ENCODE data around the gene ATOH8. TPM values are rescaled to one million over a fixed set of nuclear protein-coding genes. Genes with fewer than 3 reads are reported as not detected.

Gene ATOH8
- total RNA-seq, 1 donor from 2014 or later, result 44.9 TPM

DNA sequence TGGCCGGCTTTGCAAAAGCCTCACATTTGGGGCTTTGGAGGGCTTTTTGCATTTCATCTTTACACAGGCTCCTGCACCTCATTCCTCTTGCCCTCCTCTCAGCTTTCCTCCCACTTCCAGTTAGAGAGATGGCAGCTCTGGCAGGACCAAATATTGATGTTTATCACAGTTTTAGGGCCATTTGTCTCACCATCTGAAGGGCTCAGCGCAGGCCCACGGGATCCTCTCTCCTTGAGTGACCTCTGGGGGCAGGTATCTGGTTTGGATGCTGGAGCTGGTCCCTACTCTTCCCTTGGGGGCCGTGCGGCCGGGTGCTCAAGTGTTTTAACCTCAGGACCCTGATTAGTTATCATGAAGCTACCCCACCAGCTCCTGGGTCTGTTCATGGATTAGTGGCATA lies 19.9 kb downstream of the ATOH8 start:
- Histone ChIP-seq H3K9me3 (no peaks in the 10 kb centered on the region), H3K27me3 (ENCODE audit: low read depth) (no peaks in the 10 kb centered on the region), H3K4me1 (peaks cover 97% of the 10 kb centered on the region), H3K4me3 (no peak overlapping the region), H3K36me3 (peaks cover 53% of the 10 kb centered on the region), H3K27ac (peak overlapping the region; percentile 1)
- TF ChIP-seq, protein P1, sequence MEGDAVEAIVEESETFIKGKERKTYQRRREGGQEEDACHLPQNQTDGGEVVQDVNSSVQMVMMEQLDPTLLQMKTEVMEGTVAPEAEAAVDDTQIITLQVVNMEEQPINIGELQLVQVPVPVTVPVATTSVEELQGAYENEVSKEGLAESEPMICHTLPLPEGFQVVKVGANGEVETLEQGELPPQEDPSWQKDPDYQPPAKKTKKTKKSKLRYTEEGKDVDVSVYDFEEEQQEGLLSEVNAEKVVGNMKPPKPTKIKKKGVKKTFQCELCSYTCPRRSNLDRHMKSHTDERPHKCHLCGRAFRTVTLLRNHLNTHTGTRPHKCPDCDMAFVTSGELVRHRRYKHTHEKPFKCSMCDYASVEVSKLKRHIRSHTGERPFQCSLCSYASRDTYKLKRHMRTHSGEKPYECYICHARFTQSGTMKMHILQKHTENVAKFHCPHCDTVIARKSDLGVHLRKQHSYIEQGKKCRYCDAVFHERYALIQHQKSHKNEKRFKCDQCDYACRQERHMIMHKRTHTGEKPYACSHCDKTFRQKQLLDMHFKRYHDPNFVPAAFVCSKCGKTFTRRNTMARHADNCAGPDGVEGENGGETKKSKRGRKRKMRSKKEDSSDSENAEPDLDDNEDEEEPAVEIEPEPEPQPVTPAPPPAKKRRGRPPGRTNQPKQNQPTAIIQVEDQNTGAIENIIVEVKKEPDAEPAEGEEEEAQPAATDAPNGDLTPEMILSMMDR (IDR thresholded peaks at IDR 0.05), result no peak
- DNase-seq (no peak), ATAC-seq (no peak)
- intact Hi-C loops (cut with DNase I), result no loop called here

DNA sequence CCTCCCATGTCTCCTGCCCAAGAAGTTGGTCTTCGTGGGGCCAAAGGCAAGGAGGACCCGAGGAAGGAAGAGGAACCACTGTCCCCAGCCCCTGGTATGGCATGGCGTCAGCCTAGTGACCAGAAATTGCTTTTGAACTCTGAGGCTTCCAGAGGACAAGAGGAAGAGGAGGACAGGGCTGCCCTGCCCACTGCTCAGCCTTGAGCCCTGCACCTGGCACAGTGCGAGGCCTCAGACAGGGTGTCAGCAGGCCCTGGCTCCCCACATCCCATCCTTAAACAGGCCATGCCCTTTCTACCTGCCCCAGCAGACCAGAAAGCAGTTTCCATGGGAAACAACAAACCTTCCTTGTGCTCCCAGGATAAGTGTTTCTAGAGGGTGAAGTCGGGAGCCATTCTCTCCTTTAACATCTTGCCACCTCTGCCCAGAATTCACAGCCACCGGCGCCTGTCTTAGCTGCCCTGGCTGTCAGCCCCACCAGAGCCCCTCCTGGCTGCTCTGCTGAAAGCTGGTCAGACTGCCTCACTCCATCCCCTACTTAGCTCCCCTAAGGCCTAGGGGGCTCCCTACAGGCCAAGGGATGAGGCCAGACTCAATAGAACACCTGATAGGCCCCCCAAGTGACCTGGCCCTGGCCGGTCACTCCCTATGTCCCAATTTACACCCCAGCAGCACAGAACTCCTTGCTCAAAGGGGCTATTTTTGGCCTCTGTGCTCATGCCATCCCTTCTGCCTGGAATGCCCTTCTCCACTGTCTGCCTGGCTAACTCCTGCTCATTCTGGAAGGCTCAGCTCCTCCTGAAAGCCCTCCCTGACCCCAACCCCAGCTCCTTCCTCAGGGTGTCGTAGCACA lies 20.6 kb downstream of the ATOH8 start:
- ATAC-seq, result no peak
- peaks cover 54% of the 10 kb centered on the region for H3K36me3 ChIP-seq
- peak; percentile 15 for DNase-seq
- H3K27ac ChIP-seq, result peak overlapping the region; percentile 1
- H3K9me3 ChIP-seq, result no peaks in the 10 kb centered on the region
- intact Hi-C loops (cut with DNase I), result no loop called here
- peaks cover 97% of the 10 kb centered on the region for H3K4me1 ChIP-seq
- TF ChIP-seq, protein P1 (IDR thresholded peaks at IDR 0.05), result no peak
- no peak overlapping the region for H3K4me3 ChIP-seq
- no peaks in the 10 kb centered on the region for H3K27me3 ChIP-seq (ENCODE audit: low read depth)

DNA sequence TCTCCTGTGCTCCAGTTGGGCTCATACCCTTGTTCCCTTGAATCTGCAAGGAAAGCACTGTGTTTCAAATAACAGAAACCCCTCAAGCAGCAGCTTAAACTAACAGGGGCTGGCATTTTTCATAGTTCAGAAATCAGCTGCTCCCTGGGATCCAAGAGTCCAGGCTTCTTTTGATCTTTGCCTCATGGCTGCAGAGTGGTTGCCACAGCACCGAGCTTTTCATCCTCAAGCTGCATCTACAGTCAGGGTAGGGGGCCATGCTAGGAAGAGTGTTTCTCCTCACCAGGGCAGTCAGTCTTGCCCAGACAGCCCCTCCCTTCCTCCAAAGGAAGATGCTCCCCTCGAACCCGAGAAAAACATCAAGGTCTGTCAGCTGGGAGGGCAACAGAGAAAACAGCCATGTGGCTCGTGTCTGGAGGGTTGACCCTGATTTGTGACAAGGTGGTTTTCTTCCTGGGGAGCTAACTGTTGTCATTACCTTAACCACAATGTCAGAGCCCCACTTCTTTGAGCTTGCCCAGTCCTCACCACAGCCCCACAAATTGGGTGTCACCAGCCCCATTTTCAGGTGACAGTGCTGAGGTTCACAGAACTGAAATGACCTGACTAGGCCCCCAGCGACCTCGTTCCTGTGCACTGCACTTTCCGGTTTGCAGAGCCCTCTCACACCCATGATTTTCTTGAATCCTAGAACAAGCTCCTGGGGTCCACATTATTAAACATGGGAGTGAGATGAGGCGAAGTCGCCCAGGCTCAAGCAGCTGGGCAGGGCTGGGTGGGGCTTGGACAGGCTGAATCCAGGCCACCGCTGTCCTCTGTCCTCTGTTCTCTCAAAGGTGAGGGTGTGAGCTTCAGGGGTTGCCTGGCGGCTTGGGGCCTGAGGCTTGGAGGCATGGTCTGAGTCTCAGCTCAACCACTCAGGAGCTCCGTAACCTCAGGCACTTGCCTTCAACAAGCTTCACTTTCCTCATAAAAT lies 21.9 kb downstream of the ATOH8 start:
- H3K9me3 ChIP-seq, result no peaks in the 10 kb centered on the region
- no peak for DNase-seq
- H3K27ac ChIP-seq, result no peak overlapping the region
- intact Hi-C loops (cut with DNase I), result no loop called here
- H3K4me3 ChIP-seq, result no peak overlapping the region
- no peaks in the 10 kb centered on the region for H3K27me3 ChIP-seq (ENCODE audit: low read depth)
- TF ChIP-seq, protein P1 (IDR thresholded peaks at IDR 0.05), result no peak
- ATAC-seq, result no peak
- peaks cover 95% of the 10 kb centered on the region for H3K4me1 ChIP-seq
- peaks cover 64% of the 10 kb centered on the region for H3K36me3 ChIP-seq

DNA sequence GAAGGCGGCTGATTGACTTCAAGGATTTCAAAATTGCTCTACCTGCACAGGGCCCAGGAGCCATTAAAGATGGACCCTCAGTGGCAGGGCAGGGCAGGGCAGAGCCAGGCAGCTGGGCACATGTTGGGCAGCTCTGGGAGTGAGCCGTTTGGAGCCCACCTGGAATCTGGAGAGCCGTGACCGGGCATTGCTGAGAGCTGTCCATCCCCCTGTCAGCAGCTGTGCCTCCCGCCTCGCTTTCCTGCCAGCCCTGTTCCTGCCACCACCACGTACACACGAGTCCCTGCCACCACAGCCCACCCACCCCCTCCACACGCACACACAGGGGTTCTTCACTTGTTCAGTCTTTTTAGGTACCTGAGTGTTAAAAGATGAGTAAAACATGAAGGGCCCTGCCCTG lies 22.9 kb downstream of the ATOH8 start:
- TF ChIP-seq, protein P1 (IDR thresholded peaks at IDR 0.05), result no peak
- peaks cover 64% of the 10 kb centered on the region for H3K36me3 ChIP-seq
- no peak for ATAC-seq

DNA sequence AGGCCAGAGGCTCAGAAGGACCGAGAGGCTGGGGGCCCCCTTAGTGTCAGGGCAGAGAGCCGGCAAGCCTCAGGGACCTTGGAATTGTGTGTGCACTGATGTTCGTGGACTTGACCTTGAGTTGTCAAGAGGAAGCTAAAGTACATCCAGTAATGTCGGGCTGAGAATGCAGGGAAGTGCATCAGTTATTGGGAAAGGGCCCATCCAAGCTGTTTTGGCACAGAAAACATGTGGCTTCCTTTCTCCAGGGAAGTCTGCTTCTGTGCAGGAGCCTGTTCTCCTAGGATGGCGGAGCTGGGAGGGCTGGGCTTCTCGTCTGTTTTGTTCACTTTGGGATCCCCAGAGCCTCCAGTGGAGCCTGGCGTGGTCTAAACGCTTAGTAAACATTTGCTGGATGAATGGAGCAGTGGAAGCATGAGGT lies 23.7 kb downstream of the ATOH8 start:
- Histone ChIP-seq H3K4me1 (peaks cover 78% of the 10 kb centered on the region), H3K27ac (peak overlapping the region; percentile 27)
- no peak for ATAC-seq

More for the DNA sequence above, 22.9 kb downstream of the ATOH8 start:
- Histone ChIP-seq H3K9me3 (no peaks in the 10 kb centered on the region), H3K4me3 (no peak overlapping the region), H3K27me3 (ENCODE audit: low read depth) (no peaks in the 10 kb centered on the region), H3K4me1 (peaks cover 85% of the 10 kb centered on the region), H3K27ac (no peak overlapping the region)
- intact Hi-C loops (cut with DNase I), result no loop called here
- DNase-seq, result no peak

More for the DNA sequence above, 23.7 kb downstream of the ATOH8 start:
- no peaks in the 10 kb centered on the region for H3K9me3 ChIP-seq
- intact Hi-C loops (cut with DNase I), result no loop called here
- no peaks in the 10 kb centered on the region for H3K27me3 ChIP-seq (ENCODE audit: low read depth)
- no peak for DNase-seq
- TF ChIP-seq, protein P1 (IDR thresholded peaks at IDR 0.05), result no peak
- peaks cover 65% of the 10 kb centered on the region for H3K36me3 ChIP-seq
- H3K4me3 ChIP-seq, result no peak overlapping the region
